HG03175 (cell line): ENCODE data around the gene QRICH2.
"Not testable (repeated sequence)": the region's sequence is repeated elsewhere in the genome, so short reads cannot be mapped to it uniquely, and the experiment has no call there.

Source experiments
- ATAC-seq: cut with Tn5 transposase; IDR thresholded peaks from one replicate; pipeline ENCODE4 v1.9.1; 2021; ENCODE audit warnings: mild to moderate bottlenecking, moderate library complexity; ENCODE audit not compliant: unreplicated experiment

Gene QRICH2

DNA sequence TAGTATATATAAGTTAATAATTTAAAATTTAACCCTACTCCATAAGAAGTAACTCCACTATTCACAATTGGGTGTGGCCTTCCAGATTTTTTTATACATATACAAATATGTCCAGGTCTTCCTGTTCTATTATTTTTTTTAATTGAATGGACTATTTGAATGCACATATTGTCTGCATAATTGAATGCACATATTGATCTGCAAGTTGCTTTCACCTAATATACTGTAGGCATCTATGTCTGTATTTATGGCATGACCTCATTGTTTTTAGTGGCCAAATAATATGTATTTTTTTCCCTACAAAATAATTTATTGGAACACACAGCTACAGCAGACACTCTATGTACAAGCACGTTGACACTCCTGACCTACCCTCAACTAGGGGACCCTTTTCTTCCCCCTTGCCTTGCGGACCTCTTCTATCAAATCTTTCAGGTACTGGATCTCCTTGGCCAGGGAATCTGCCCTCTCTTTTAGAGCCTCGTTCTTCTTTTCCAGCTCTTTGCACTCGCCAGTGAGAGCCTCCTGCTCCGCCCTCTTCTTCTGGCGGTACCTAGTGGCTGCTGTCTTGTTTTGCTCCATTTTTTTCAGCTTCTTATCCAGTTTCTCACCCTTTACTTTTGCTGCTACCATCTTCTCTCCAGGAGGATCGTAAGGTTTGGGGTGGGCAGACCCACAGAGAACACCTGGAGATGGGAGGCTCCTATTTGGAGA lies 82.5 kb downstream of the QRICH2 start:
- ATAC-seq: not testable (repeated sequence)
